SK-N-SH treated with all-trans-retinoic acid at 6 μM for 48 hours (cell line): ENCODE data around the gene APPBP2.

Experiments
- ATAC-seq: fragments of 200-7000 bp; cut with Tn5 transposase; 3 replicates; pipeline ENCODE4 v1.9.1; 2020; ENCODE audit warnings: mild to moderate bottlenecking, moderate library complexity
- ARNTL ChIP-seq: fragments of 450-650 bp; formaldehyde crosslinking; IDR thresholded peaks from 2 replicates; pipeline ENCODE4 v1.5.0; 2020; ENCODE audit warnings: low read depth, mild to moderate bottlenecking, moderate library complexity, borderline replicate concordance
- BACH2 ChIP-seq: fragments of 250-450 bp; sonication (Bioruptor Pico); IDR thresholded peaks from 2 replicates; pipeline ENCODE4 v1.9.0; 2021; ENCODE audit warnings: mild to moderate bottlenecking, borderline replicate concordance
- CREB5 ChIP-seq: fragments of 250-450 bp; sonication (Bioruptor Pico); IDR thresholded peaks from 2 replicates; pipeline ENCODE4 v1.5.1; 2020; ENCODE audit warnings: low read depth, mild to moderate bottlenecking, moderate library complexity
- CSRNP3 ChIP-seq: fragments of 250-450 bp; sonication (Bioruptor Pico); IDR thresholded peaks from 2 replicates; pipeline ENCODE4 v1.5.1; 2021; ENCODE audit warnings: mild to moderate bottlenecking, moderate library complexity
- ESRRG ChIP-seq: fragments of 250-450 bp; sonication (Bioruptor Pico); IDR thresholded peaks from 2 replicates; pipeline ENCODE4 v1.6.1; 2021; ENCODE audit warnings: mild to moderate bottlenecking
- OSR1 ChIP-seq: fragments of 250-450 bp; sonication (Bioruptor Pico); IDR thresholded peaks from 2 replicates; pipeline ENCODE4 v1.8.0; 2022; ENCODE audit warnings: moderate library complexity, mild to moderate bottlenecking, inconsistent platforms
- PATZ1 ChIP-seq: fragments of 250-450 bp; sonication (Bioruptor Pico); IDR thresholded peaks from 2 replicates; pipeline ENCODE4 v1.8.0; 2020; ENCODE audit warnings: mild to moderate bottlenecking, moderate library complexity, borderline replicate concordance
- POU6F1 ChIP-seq: fragments of 250-450 bp; sonication (Bioruptor Pico); IDR thresholded peaks from 2 replicates; pipeline ENCODE4 v1.8.0; 2021; ENCODE audit warnings: low read depth, mild to moderate bottlenecking, moderate library complexity, borderline replicate concordance
- PPARA ChIP-seq: fragments of 250-450 bp; sonication (Bioruptor Pico); IDR thresholded peaks from 2 replicates; pipeline ENCODE4 v1.5.0; 2020; ENCODE audit warnings: mild to moderate bottlenecking, borderline replicate concordance
- SNAI2 ChIP-seq: fragments of 250-450 bp; sonication (Bioruptor Pico); IDR thresholded peaks from 2 replicates; pipeline ENCODE4 v1.5.0; 2020; ENCODE audit warnings: mild to moderate bottlenecking, moderate library complexity
- TCF4 ChIP-seq: fragments of 250-450 bp; sonication (Bioruptor Pico); IDR thresholded peaks from 2 replicates; pipeline ENCODE4 v1.8.0; 2021; ENCODE audit warnings: mild to moderate bottlenecking, moderate library complexity, borderline replicate concordance
- TOX ChIP-seq: fragments of 250-450 bp; sonication (Bioruptor Pico); IDR thresholded peaks from 2 replicates; pipeline ENCODE4 v1.8.0; 2021; ENCODE audit warnings: mild to moderate bottlenecking, moderate library complexity, borderline replicate concordance
- ZC3H10 ChIP-seq: fragments of 250-450 bp; sonication (Bioruptor Pico); IDR thresholded peaks from 2 replicates; pipeline ENCODE4 v1.5.1; 2021; ENCODE audit warnings: mild to moderate bottlenecking, moderate library complexity
- ZFP3 ChIP-seq: fragments of 250-450 bp; sonication (Bioruptor Pico); IDR thresholded peaks from 2 replicates; pipeline ENCODE4 v1.5.0; 2020; ENCODE audit warnings: mild to moderate bottlenecking, moderate library complexity
- ZFP30 ChIP-seq: fragments of 450-650 bp; formaldehyde crosslinking; IDR thresholded peaks from 2 replicates; pipeline ENCODE4 v1.5.0; 2022; ENCODE audit warnings: mild to moderate bottlenecking, moderate library complexity
- ZNF565 ChIP-seq: fragments of 450-650 bp; formaldehyde crosslinking; conservative IDR thresholded peaks from 2 replicates; pipeline ENCODE4 v1.5.0; 2020; ENCODE audit warnings: low read depth, mild to moderate bottlenecking, moderate library complexity
- ZNF70 ChIP-seq: fragments of 450-650 bp; formaldehyde crosslinking; IDR thresholded peaks from 2 replicates; pipeline ENCODE4 v1.5.0; 2020; ENCODE audit warnings: mild to moderate bottlenecking, moderate library complexity
- ZNF8 ChIP-seq: fragments of 450-650 bp; formaldehyde crosslinking; IDR thresholded peaks from 2 replicates; pipeline ENCODE4 v1.5.0; 2020; ENCODE audit warnings: mild to moderate bottlenecking, moderate library complexity

APPBP2 gene

GRCh38 chr17:60540460-60540859 is 14.4 kb upstream of the APPBP2 start (continued):
- TF ChIP-seq CSRNP3 (CRISPR knock-in tag) = no peak
- TF ChIP-seq PPARA (CRISPR knock-in tag) = no peak
- no peak for TF ChIP-seq ZFP3 (CRISPR knock-in tag)
- TF ChIP-seq ARNTL (CRISPR knock-in tag) = no peak
- no peak for TF ChIP-seq CREB5 (CRISPR knock-in tag)

GRCh38 chr17:60539807-60540206 is 13.8 kb upstream of the APPBP2 start:
- TF ChIP-seq ZNF8 (CRISPR knock-in tag) = no peak
- no peak for TF ChIP-seq BACH2
- no peak for TF ChIP-seq ZNF565 (CRISPR knock-in tag)
- no peak for TF ChIP-seq OSR1 (CRISPR knock-in tag)
- TF ChIP-seq TCF4 (CRISPR knock-in tag) = no peak
- no peak for TF ChIP-seq SNAI2
- no peak for TF ChIP-seq ZNF70
- no peak for TF ChIP-seq TOX (CRISPR knock-in tag)
- no peak for TF ChIP-seq POU6F1 (CRISPR knock-in tag)
- no peak for ATAC-seq

GRCh38 chr17:60538726-60539125 is 12.7 kb upstream of the APPBP2 start:
- no peak for ATAC-seq
- TF ChIP-seq ESRRG (CRISPR knock-in tag) (no peak), TOX (CRISPR knock-in tag) (no peak), ZNF565 (CRISPR knock-in tag) (no peak), BACH2 (no peak), CREB5 (CRISPR knock-in tag) (no peak)

- ATAC-seq = peak; percentile 46; the same call in 1 of the 3 replicates
- TF ChIP-seq ZNF565 (CRISPR knock-in tag) (no peak), CREB5 (CRISPR knock-in tag) (no peak), POU6F1 (CRISPR knock-in tag) (no peak), ZNF70 (no peak), ARNTL (CRISPR knock-in tag) (no peak), PATZ1 (CRISPR knock-in tag) (no peak), ZFP30 (CRISPR knock-in tag) (no peak), PPARA (CRISPR knock-in tag) (no peak), SNAI2 (no peak), ZNF8 (CRISPR knock-in tag) (no peak), ZC3H10 (CRISPR knock-in tag) (no peak)
These were observed 9.6 kb upstream of the APPBP2 start for GRCh38 chr17:60535382-60536279.
